HEK293T (cell line): ENCODE data around the gene UBXN11.

Source experiments
- BHLHE40 ChIP-seq: fragments of 450-650 bp; IDR thresholded peaks from 2 replicates; pipeline ENCODE4 v1.6.1; 2016; ENCODE audit warnings: mild to moderate bottlenecking, moderate library complexity, borderline replicate concordance
- CTBP1 ChIP-seq: fragments of 450-650 bp; IDR thresholded peaks from 2 replicates; pipeline ENCODE4 v1.6.1; 2016; ENCODE audit warnings: borderline replicate concordance
- FOXA1 ChIP-seq: fragments of 450-650 bp; IDR thresholded peaks from 2 replicates; pipeline ENCODE4 v1.6.1; 2016; ENCODE audit warnings: mild to moderate bottlenecking
- FOXK2 ChIP-seq: fragments of 450-650 bp; IDR thresholded peaks from 2 replicates; pipeline ENCODE4 v1.6.1; 2016; ENCODE audit warnings: mild to moderate bottlenecking
- FOXM1 ChIP-seq: fragments of 450-650 bp; IDR thresholded peaks from 2 replicates; pipeline ENCODE4 v1.6.1; 2017; ENCODE audit warnings: mild to moderate bottlenecking, borderline replicate concordance
- HDGF ChIP-seq: fragments of 450-650 bp; IDR thresholded peaks from 2 replicates; pipeline ENCODE4 v1.6.1; 2017; ENCODE audit warnings: antibody characterized with exemption, borderline replicate concordance
- SUZ12 ChIP-seq: fragments of 450-650 bp; IDR thresholded peaks from 2 replicates; pipeline ENCODE4 v1.6.1; 2016; ENCODE audit warnings: mild to moderate bottlenecking
- TARDBP ChIP-seq: fragments of 450-650 bp; IDR thresholded peaks from 2 replicates; pipeline ENCODE4 v1.6.1; 2016

GRCh38 chr1:26318338-26319064 is 12.1 kb upstream of the UBXN11 start:
- TF ChIP-seq SUZ12 (no peak), TARDBP (no peak), FOXA1 (no peak), HDGF (no peak), FOXK2 (no peak), CTBP1 (no peak), BHLHE40 (no peak), FOXM1 (no peak)
